HepG2 (cell line): ENCODE data around the gene VAT1L. TPM values are rescaled to one million over a fixed set of nuclear protein-coding genes. Genes with fewer than 3 reads are reported as not detected.
"Not testable (repeated sequence)": the region's sequence is repeated elsewhere in the genome, so short reads cannot be mapped to it uniquely, and the experiment has no call there.

Experiments
- ATAC-seq: fragments of 200-7000 bp; cut with Tn5 transposase; 3 replicates; pipeline ENCODE4 v1.9.1; 2020; ENCODE audit warnings: mild to moderate bottlenecking, moderate library complexity
- BruUV-seq: library from RNA; stranded (reverse); fragments of 400-500 nt; replicated peaks from 2 replicates; lab custom pipeline; 2021; lab: Mats Ljungman, UMichigan
- CTCF ChIA-PET: fragments of 300-600 bp; formaldehyde crosslinking; extraction: SDS; loops from one replicate; lab custom pipeline; 2021; ENCODE audit warnings: low total read pairs, inconsistent platforms, low intra/inter-chr PET ratio; lab: Yijun Ruan, JAX
- POLR2A ChIA-PET: fragments of 350-600 bp; sonication (Branson Sonifier 250); formaldehyde crosslinking; loops from one replicate; lab custom pipeline; 2020; ENCODE audit warnings: antibody characterized with exemption, inconsistent platforms; lab: Yijun Ruan, JAX
- DNase-seq: peaks from one replicate; pipeline ENCODE4 v3.0.0-alpha.2; 2015; ENCODE audit warnings: low spot score
- FAIRE-seq: peaks from 3 replicates; lab custom pipeline; 2011; peaks lifted over from hg19 to GRCh38; lab: Jason Lieb, UNC
- H2AFZ ChIP-seq: one replicate; pipeline ENCODE4 v1.6.1; 2011; ENCODE audit warnings: low read length, inconsistent platforms
- H3K27ac ChIP-seq: fragments of 300-600 bp; 3 replicates; pipeline ENCODE4 v1.8.0; 2011; ENCODE audit warnings: mixed run types, mild to moderate bottlenecking, mixed read lengths, low read length, inconsistent platforms; ENCODE audit not compliant: insufficient read depth; ENCODE audit errors: extremely low read length
- H3K27me3 ChIP-seq, 2 experiments: fragments of 200-600 bp in 1 of 2; 2 replicates in 1 of 2; 3 replicates in 1 of 2; pipeline versions ENCODE4 v1.6.0 to v1.8.0; 2011; ENCODE audit warnings: low read length in 2 of 2, mild to moderate bottlenecking in 2 of 2, moderate library complexity in 2 of 2, inconsistent platforms in 1 of 2; ENCODE audit not compliant: insufficient read depth in 2 of 2, control insufficient read depth in 1 of 2
- H3K36me3 ChIP-seq, 2 experiments: fragments of 200-600 bp in 1 of 2; replicated peaks in 1 of 2; 2 replicates in 1 of 2; 3 replicates in 1 of 2; pipeline versions ENCODE4 v1.5.1 to v1.8.0; 2011; ENCODE audit warnings: low read length in 2 of 2, inconsistent platforms in 1 of 2; ENCODE audit not compliant: insufficient read depth in 2 of 2, control insufficient read depth in 1 of 2
- H3K4me1 ChIP-seq: 2 replicates; pipeline ENCODE4 v1.5.1; 2012; ENCODE audit warnings: low read length, inconsistent platforms; ENCODE audit not compliant: insufficient read depth
- H3K4me2 ChIP-seq: 2 replicates; pipeline ENCODE4 v1.6.0; 2011; ENCODE audit warnings: low read depth, low read length, inconsistent platforms
- H3K4me3 ChIP-seq, 3 experiments: fragments of 200-600 bp in 1 of 3; sonication (generic), shearing (Covaris generic) in 1 of 3; replicated peaks in 1 of 3; 2 replicates each; pipeline ENCODE4 v1.5.1; 2011 to 2016; ENCODE audit warnings: low read length in 3 of 3, inconsistent platforms in 2 of 3, low read depth in 2 of 3, mild to moderate bottlenecking in 2 of 3, control low read depth in 1 of 3, mixed read lengths in 1 of 3; ENCODE audit not compliant: insufficient read depth in 1 of 3
- H3K79me2 ChIP-seq: one replicate; pipeline ENCODE4 v1.6.1; 2011; ENCODE audit warnings: low read length, inconsistent platforms; ENCODE audit not compliant: insufficient read depth
- H3K9ac ChIP-seq: 2 replicates; pipeline ENCODE4 v1.6.0; 2011; ENCODE audit warnings: mild to moderate bottlenecking, low read depth, low read length, inconsistent platforms; ENCODE audit not compliant: insufficient read depth
- H3K9me3 ChIP-seq: 2 replicates; pipeline ENCODE4 v1.5.1; 2012; ENCODE audit warnings: mild to moderate bottlenecking, low read length
- H4K20me1 ChIP-seq: 2 replicates; pipeline ENCODE4 v1.6.0; 2011; ENCODE audit warnings: inconsistent platforms, mild to moderate bottlenecking, low read length, moderate library complexity; ENCODE audit not compliant: insufficient read depth
- BORCS8-MEF2B ChIP-seq: sonication (generic); formaldehyde crosslinking; IDR thresholded peaks from 2 replicates; pipeline ENCODE4 v1.8.0; 2022; ENCODE audit warnings: mild to moderate bottlenecking, missing genetic modification reagents
- CBX2 ChIP-seq, 2 experiments: fragments of 200-600 bp in 1 of 2; sonication (generic); formaldehyde crosslinking in 1 of 2; IDR thresholded peaks; 2 replicates each; pipeline versions ENCODE4 v1.7.0 to v1.8.1; 2018 to 2022; ENCODE audit warnings: low read depth in 2 of 2, low read length in 1 of 2, mild to moderate bottlenecking in 1 of 2, missing genetic modification reagents in 1 of 2
- CBX5 ChIP-seq: sonication (generic); formaldehyde crosslinking; IDR thresholded peaks from 2 replicates; pipeline ENCODE4 v1.4.0; 2020; ENCODE audit warnings: missing genetic modification reagents, borderline replicate concordance
- CEBPB ChIP-seq: IDR thresholded peaks from 2 replicates; pipeline ENCODE4 v1.6.1; 2011; ENCODE audit warnings: low read depth, low read length, improper control_type of control experiment, borderline replicate concordance
- ELF3 ChIP-seq: IDR thresholded peaks from 2 replicates; pipeline ENCODE4 v1.6.1; 2016; ENCODE audit warnings: missing genetic modification reagents, missing compliant biosample characterization
- SOX13 ChIP-seq, 3 experiments: fragments of 450-650 bp in 1 of 3; sonication (generic) in 1 of 3; formaldehyde crosslinking in 1 of 3; IDR thresholded peaks in 2 of 3; conservative IDR thresholded peaks in 1 of 3; 2 replicates each; pipeline versions ENCODE4 v1.5.0 to v1.6.1; 2016 to 2020; ENCODE audit warnings: antibody characterized with exemption in 1 of 3, mild to moderate bottlenecking in 1 of 3, missing compliant biosample characterization in 1 of 3, missing genetic modification reagents in 1 of 3, moderate library complexity in 1 of 3
- TEAD2 ChIP-seq: sonication (generic); formaldehyde crosslinking; IDR thresholded peaks from 2 replicates; pipeline ENCODE4 v1.9.0; 2021; ENCODE audit warnings: missing genetic modification reagents
- ZNF225 ChIP-seq: sonication (generic); formaldehyde crosslinking; IDR thresholded peaks from 2 replicates; pipeline ENCODE4 v1.4.0; 2020; ENCODE audit warnings: mild to moderate bottlenecking, missing genetic modification reagents
- ZNF235 ChIP-seq: sonication (generic); formaldehyde crosslinking; IDR thresholded peaks from 2 replicates; pipeline ENCODE4 v1.8.1; 2023; ENCODE audit warnings: mild to moderate bottlenecking, missing genetic modification reagents, borderline replicate concordance
- ZNF496 ChIP-seq: sonication (generic); formaldehyde crosslinking; IDR thresholded peaks from 2 replicates; pipeline ENCODE4 v1.8.1; 2023; ENCODE audit warnings: mild to moderate bottlenecking, moderate library complexity, missing genetic modification reagents; ENCODE audit not compliant: insufficient replicate concordance
- ZNF747 ChIP-seq: sonication (generic); formaldehyde crosslinking; IDR thresholded peaks from 2 replicates; pipeline ENCODE4 v1.8.1; 2023; ENCODE audit warnings: missing genetic modification reagents, mild to moderate bottlenecking, borderline replicate concordance
- ZNF781 ChIP-seq: sonication (generic); formaldehyde crosslinking; IDR thresholded peaks from 2 replicates; pipeline ENCODE4 v1.5.1; 2020; ENCODE audit warnings: borderline replicate concordance, mild to moderate bottlenecking, missing genetic modification reagents; ENCODE audit errors: not compliant biosample characterization
- ZNF878 ChIP-seq: sonication (generic); formaldehyde crosslinking; IDR thresholded peaks from 2 replicates; pipeline ENCODE4 v1.8.1; 2023; ENCODE audit warnings: mild to moderate bottlenecking, missing genetic modification reagents, moderate library complexity
- WGBS: methylation state at CpG from one replicate; pipeline ENCODE4 v1.1.6; 2017; ENCODE audit warnings: low lambda C conversion rate; 5-methylcytosine and 5-hydroxymethylcytosine counted together
- in situ Hi-C: cut with HindIII; loops from 2 replicates; pipeline ENCODE4 v1.10.0; 2017; ENCODE audit warnings: low pct_unique_long_range_greater_than_20kb; ENCODE audit not compliant: extremely low pct_ligation_motif_present
- intact Hi-C: fragments of 100-400 bp; cut with micrococcal nuclease; formaldehyde crosslinking; loops from one replicate; pipeline ENCODE4 v1.10.0; 2022; ENCODE audit not compliant: unreplicated experiment
- polyA plus RNA-seq, 8 experiments: library from polyadenylated mRNA; depleted of rRNA in 3 of 8; stranded (reverse) in 7 of 8; unstranded in 1 of 8; fragments of >200 nt; fragmentation: Illumina TruSeq in 4 of 8; extraction: Trizol in 4 of 8; gene quantifications; 2 replicates each; pipeline versions ENCODE4 v1.2.1 to v1.2.3, GENCODE V29; 2011 to 2016; ENCODE audit warnings: low read depth in 4 of 8, missing spikeins in 1 of 8, mixed read lengths in 1 of 8; ENCODE audit not compliant: insufficient read depth in 1 of 8
- total RNA-seq, 5 experiments: library from RNA; depleted of rRNA; stranded (reverse); fragments of >200 nt; fragmentation: Illumina TruSeq; extraction: Trizol; gene quantifications; 2 replicates each; pipeline ENCODE4 v1.2.3, GENCODE V29; 2016; ENCODE audit warnings: low read depth in 1 of 5
- TF ChIP-seq, protein P1 (sequence below): sonication (generic); formaldehyde crosslinking; IDR thresholded peaks from 2 replicates; pipeline ENCODE4 v1.5.1; 2020; ENCODE audit warnings: missing genetic modification reagents, mild to moderate bottlenecking, borderline replicate concordance

Gene VAT1L
- total and polyA plus RNA-seq, 2 of the 13 experiments (the other 11 are each of a cell fraction or from before 2014, with no cell fraction given) = not detected

DNA sequence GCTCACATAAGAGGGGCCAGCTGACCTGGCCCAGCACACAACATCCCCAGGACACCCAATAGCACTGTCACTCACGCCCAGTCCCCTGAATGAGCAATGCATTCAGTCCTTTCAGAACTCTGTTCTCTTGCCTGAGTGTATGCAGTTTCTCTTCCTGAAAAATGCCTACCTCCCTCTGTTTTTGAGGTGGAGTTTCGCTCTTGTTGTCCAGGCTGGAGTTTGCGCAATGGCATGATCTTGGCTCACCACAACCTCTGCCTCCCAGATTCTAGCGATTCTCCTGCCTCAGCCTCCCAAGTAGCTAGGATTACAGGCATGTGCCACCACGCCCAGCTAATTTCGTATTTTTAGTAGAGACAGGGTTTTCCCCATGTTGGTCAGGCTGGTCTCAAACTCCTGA is 159.2 kb downstream of the VAT1L start:
- H3K4me3 ChIP-seq, H3K36me3 ChIP-seq, H3K9ac ChIP-seq, H3K27ac ChIP-seq, H2AFZ ChIP-seq, ATAC-seq, FAIRE-seq, BruUV-seq, POLR2A ChIA-PET, H3K9me3 ChIP-seq, intact Hi-C loops, H3K4me2 ChIP-seq, H3K27me3 ChIP-seq, DNase-seq, CTCF ChIA-PET, in situ Hi-C loops, H3K79me2 ChIP-seq: not testable (repeated sequence)
- WGBS = 22% methylated on average over 6 of the region's 6 CpGs
- TF ChIP-seq CEBPB = peak; percentile 49; the same call in 1 of the 2 replicates
- TF ChIP-seq, all 625 proteins: peak for 1; not testable (repeated sequence) for 624
- H3K4me1 ChIP-seq, H4K20me1 ChIP-seq: not testable (repeated sequence)

DNA sequence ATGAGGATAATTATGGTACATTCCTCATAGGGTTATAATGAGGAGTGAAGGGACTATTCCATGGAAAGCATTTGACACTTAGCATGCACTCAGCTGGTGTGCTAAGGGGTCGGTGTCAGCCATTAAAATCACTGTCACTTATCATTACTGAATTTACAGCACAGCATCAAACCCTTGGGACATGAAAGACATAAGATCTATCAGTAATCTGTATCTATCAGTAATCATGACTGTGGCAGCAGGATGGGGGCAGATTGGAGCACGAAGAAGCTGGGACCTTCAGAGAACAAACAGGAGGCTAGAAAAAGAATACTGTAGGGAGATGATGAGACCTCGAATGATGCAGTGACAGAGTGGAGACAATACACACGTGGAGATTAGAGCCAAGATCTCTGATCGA is 160.5 kb downstream of the VAT1L start:
- ChIA-PET CTCF (no interaction called here), POLR2A (no interaction called here)
- no peaks in the 10 kb centered on the region for H3K9me3 ChIP-seq
- H3K4me3 ChIP-seq = no peak overlapping the region
- H3K4me1 ChIP-seq = no peaks in the 10 kb centered on the region
- FAIRE-seq (no peak), DNase-seq (no peak), ATAC-seq (no peak)
- peaks cover under 1 to 13% of the 10 kb centered on the region in 2 experiments; a peak in 4 of 5 replicates for H3K27me3 ChIP-seq
- intact Hi-C loops (no loop called here), in situ Hi-C loops (no loop called here)
- no peak overlapping the region for H2AFZ ChIP-seq
- WGBS = 4% methylated on average over 5 of the region's 5 CpGs
- no peak overlapping the region for H3K27ac ChIP-seq
- TF ChIP-seq ZNF496 (CRISPR knock-in tag) (no peak), ELF3 (CRISPR knock-in tag) (no peak), ZNF747 (CRISPR knock-in tag) (no peak), ZNF235 (CRISPR knock-in tag) (no peak), SOX13 (IDR thresholded peaks at IDR 0.05) (no peak), SOX13 (CRISPR knock-in tag; conservative IDR thresholded peaks at IDR 0.05 in 1 of 2, IDR thresholded peaks at IDR 0.05 in 1 of 2) (no peak), ZNF781 (CRISPR knock-in tag) (no peak), ZNF225 (CRISPR knock-in tag) (no peak), CBX2 (IDR thresholded peaks at IDR 0.05; ENCODE audit: low read depth, low read length) (no peak), CBX2 (CRISPR knock-in tag; IDR thresholded peaks at IDR 0.05; ENCODE audit: low read depth) (no peak), CEBPB (no peak), ZNF878 (no peak), CBX5 (CRISPR knock-in tag) (no peak), TEAD2 (no peak), BORCS8-MEF2B (CRISPR knock-in tag) (no peak)
- TF ChIP-seq, protein P1, sequence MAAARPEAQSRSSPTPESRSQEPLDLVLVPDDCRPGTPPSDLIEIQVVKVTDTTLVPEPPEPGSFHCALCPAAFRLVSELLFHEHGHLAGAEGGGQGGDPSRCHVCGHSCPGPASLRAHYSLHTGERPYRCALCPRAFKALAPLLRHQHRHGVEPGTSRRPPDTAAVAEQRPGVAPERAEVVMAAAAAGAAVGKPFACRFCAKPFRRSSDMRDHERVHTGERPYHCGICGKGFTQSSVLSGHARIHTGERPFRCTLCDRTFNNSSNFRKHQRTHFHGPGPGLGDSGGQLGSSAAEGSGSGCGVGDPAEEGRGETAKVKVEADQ = no peak
- H3K36me3 ChIP-seq = no peaks in the 10 kb centered on the region
- BruUV-seq = no TSS peak
- H3K4me2 ChIP-seq = no peak overlapping the region
- H4K20me1 ChIP-seq = no peaks in the 10 kb centered on the region
- H3K79me2 ChIP-seq = no peaks in the 10 kb centered on the region
- no peak overlapping the region for H3K9ac ChIP-seq
